ENCODE measurements around the gene EFCC1. TPM values are rescaled to one million over a fixed set of nuclear protein-coding genes. Genes with fewer than 3 reads are reported as not detected.

Gene EFCC1
- total RNA-seq, 1 experiment from 2014 or later: not detected

GRCh38 chr3:129028866-129029265 is 27.8 kb downstream of the EFCC1 start:
- DNase-seq (ENCODE audit: extremely low read depth, low read depth): no peak

DNA sequence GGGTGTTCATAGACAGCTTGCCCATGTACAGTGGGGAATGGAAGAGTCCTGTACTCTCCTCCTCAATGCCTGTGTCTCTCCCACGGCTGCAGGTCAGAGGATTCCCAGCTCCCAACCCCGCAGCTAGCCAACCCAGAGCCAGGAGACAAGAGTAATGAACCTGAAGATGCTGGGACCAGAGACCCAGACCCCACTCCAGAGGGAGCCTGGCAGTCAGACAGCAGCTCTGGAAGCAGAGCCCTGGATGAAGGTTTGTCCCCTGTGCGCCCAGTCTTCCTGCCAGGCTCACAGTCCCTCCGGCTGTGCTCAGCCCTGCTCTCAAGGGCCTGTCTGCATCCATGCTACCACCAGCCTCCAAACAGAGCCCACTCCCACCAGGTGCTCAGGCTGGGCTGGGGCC is 29.5 kb downstream of the EFCC1 start:
- DNase-seq (ENCODE audit: extremely low read depth, low read depth): no peak

GRCh38 chr3:129031476-129032215 is 30.5 kb downstream of the EFCC1 start:
- DNase-seq (ENCODE audit: extremely low read depth, low read depth): no peak

- no peak for DNase-seq (ENCODE audit: extremely low read depth, low read depth)
These were observed 31.6 kb downstream of the EFCC1 start for GRCh38 chr3:129032716-129033115.

GRCh38 chr3:129033151-129033550 is 32.0 kb downstream of the EFCC1 start:
- DNase-seq (ENCODE audit: extremely low read depth, low read depth): no peak

- no peak for DNase-seq (ENCODE audit: extremely low read depth, low read depth)
These were observed 32.7 kb downstream of the EFCC1 start for GRCh38 chr3:129033633-129034321.

- DNase-seq (ENCODE audit: extremely low read depth, low read depth): no peak
These were observed 33.5 kb downstream of the EFCC1 start for GRCh38 chr3:129034642-129035041.

DNA sequence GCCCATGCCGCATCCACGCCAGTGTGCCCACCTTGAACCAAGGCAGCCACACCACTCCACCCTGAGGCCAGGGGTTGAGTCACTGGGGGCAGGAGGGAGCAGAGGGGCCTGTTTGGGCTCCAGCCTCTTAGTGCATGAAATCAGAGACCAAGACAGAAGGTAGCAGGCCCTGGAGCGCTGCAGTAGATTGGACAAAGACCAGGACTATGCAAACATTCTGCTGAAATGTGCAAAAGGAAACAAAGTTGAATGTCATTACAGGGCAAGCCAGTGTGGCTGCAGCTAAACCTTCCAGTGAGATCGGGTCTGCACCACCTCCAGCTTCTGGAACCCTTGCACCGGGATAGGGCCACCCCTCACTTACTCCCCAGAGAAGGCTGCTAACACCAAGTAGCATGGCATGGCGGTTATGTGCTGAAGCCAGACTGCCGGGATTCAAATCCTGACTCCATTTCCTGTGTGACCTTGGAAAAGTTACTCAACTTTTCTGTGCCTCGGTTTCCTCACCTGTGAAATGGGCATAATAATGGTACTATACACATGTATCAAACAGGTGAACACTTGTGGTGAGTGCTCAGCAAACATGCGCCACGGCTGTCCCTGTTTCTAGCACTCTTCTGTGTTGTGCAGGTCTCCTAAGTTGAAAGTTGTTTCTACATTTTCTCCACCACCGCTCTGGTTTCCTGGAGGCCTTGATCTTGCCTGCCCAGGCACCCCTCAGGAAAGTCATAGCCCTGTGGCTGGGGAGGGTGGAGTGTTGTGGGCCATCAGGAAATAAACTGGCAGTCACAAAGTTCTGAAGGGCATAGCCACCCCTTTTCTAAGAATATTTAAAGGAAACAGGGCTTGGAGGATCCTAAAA is 34.5 kb downstream of the EFCC1 start:
- no peak for DNase-seq (ENCODE audit: extremely low read depth, low read depth)

DNA sequence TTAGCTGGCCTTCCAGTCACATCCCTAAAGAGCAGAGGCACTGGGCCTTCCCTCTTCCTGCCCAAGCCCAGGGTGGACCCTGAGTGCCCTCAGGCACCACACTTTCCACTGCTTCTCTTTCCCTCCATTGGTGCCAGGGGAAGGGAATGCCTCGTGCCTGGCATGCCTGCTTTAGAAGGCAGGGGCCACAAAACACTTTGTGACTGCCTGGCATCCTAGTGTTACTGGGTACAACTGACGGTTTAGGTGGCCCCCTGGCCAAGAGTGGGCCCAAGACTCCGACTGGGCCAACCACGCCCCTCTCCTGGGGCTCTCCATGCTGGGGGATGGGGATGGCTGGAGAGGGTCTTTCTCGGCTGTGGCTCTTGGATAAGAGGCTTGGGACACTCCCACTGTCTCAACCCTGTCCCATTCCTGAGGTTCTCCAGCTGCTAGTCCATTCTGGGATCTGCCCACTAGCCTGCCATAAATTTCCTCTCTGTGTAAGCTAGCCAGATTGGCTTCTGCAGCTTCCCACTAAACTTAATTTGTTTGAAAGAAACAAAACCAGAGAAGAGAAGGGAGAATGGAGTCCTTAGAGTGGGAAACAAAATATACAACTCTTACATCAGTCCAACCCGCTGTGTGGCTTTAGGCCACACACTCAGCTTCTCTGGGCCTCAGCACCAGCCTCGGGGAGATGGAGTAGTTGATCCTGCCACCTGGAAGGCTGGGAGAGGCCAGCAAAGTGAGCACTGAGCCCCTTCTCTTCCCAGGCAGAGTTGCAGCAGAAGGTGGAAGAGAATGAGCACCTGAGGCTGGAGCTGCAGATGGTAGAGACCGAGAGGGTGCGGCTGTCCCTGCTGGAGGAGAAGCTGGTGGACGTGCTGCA is 35.4 kb downstream of the EFCC1 start:
- DNase-seq (ENCODE audit: extremely low read depth, low read depth): no peak

GRCh38 chr3:129037093-129037419 is 36.0 kb downstream of the EFCC1 start:
- no peak for DNase-seq (ENCODE audit: extremely low read depth, low read depth)

DNA sequence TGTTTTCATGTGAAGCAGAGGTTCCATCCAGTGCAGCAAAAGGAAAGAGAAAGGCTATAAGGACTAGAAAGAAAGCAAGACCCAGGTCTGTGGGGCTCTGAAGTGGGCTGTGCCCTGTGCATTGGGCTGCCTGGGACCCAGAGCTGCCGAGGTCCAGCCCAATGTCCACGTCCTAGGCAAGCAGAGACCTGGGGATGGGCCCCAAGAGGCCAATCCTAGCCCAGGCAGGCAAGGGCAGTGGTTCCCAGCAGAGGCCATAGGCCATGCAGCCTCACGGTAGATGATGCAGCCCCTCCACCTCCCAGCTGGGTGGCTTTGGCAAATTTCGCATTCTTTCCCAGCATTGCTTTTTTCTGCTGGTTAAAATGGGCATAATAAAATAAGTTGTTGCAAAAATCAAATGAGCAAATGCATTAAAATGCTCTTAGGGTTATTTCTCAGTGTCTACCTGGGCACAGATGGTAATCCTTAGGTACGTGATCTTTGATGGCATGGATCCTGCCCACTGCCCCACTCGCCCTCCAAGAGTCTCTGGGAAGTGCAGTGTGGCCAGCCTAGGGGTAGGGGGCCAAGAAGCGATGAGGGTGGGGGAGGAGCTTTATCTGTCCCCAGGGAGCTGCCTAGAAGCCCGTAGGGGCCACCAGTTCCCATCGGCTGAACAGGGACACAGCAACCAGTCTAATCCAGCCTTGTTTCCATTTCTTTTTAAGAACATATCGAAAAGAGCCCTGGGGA is 37.2 kb downstream of the EFCC1 start:
- no peak for DNase-seq (ENCODE audit: extremely low read depth, low read depth)

DNA sequence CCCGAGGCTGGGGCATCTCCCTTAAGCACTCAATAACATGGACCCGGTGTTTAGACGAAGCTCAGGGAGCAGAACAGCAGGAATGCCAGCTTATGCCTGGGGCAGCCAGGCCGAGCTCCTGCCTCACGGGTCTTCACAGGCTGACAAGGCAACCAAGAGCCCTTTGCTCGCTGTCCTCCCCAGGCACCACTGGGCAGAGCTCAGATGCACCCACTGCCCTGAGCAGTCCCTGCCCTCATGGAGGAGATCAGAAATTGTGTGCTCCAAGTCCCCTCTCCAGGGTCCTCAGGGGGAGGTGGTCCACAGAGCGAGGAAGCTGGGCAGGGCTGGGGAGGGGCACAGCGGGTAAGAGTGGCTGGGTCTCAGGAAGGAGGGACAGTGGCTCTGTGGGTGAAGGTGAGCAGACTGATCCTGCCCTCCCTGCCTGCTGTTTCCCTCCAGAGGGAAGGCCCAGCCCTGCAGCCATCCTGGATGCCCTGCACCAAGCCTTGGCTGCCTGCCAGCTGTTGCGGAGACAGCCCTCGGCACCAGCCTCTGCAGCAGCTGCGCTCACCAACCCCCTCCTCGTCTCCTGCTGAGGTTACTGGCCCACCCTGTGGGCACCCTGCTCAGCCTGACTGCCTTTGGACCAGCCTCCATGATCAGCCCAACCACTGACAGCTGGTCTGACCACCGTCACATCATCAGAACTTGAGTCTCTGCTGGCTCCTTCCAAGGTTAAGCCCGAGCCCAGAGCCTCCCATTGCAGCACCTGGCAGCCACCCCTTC is 38.4 kb downstream of the EFCC1 start:
- no peak for DNase-seq (ENCODE audit: extremely low read depth, low read depth)

DNA sequence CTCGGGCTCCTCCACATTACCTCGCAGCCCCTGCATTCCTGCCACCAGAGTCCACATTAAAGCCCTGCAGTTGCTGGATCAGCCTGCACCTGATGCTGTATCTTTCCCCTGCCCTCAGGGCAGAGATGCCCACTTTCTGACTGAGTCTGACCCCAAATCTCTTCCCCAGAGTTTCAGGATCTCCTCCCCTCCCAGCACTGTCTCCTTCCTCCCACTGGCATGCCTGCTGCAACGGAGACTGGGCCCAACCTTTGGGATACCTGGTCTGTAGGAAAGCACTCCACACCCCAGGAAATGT is 38.9 kb downstream of the EFCC1 start:
- DNase-seq (ENCODE audit: extremely low read depth, low read depth): no peak

GRCh38 chr3:129040579-129041300 is 39.6 kb downstream of the EFCC1 start:
- DNase-seq (ENCODE audit: extremely low read depth, low read depth): no peak

- DNase-seq (ENCODE audit: extremely low read depth, low read depth): no peak
These were observed 44.6 kb downstream of the EFCC1 start for GRCh38 chr3:129045675-129046036.

- DNase-seq (ENCODE audit: extremely low read depth, low read depth): no peak
These were observed 45.1 kb downstream of the EFCC1 start for GRCh38 chr3:129046037-129046731.

DNA sequence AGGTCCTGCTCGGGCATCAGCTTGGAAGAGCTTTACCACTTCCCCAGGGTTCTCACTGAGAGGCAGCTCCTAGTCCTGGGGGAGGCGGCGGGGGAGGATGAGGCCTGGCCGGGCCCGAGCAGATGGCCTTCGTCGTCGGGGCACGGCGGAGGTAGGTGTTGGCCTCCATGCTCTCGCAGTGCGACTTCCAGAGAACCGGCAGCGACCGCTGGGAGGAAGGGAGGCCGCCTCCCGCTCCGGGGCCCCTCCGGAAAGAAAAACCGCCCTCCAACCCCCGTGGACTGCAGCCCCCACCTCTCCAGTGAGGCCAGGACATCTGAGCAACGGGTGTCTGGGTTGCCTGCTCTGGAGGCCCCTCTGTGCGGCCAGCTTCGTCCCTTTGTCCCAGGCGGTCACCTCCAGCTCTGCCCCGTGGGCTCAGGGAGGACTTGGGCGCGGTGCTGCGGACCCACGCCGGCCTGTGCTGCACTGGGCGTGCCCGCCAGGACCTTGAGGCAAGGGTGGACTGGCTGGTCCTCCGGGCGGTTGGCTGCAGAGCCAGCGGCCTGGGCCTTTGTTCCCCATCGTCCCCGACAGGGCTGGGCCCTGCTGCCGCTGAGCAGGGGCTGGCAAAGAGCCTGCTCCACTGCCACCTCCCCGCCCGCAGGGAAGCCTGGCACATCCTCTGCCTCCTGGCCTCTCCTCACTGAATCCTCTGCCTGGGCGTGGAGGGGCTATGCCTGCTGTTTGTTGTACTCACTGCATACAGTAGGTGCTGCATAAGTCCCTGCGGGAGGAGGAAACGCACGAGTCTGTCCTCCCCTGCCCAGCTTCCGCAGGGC is 45.8 kb downstream of the EFCC1 start:
- DNase-seq (ENCODE audit: extremely low read depth, low read depth): no peak

DNA sequence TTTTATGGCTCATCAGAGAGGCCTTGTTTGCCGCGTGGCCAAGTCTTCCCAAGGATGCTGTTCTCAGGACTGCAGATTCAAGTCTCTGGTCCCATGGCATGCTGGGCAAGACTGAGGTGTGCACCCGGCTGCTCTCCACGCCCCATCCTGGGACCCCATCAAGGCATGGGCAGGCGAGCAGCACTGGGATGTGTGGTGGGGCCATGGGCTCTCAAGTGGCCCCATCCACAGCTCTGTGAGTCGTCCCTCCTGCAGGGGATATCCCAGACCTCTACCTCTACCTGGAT is 46.4 kb downstream of the EFCC1 start:
- DNase-seq (ENCODE audit: extremely low read depth, low read depth): no peak
